Esophagus muscularis mucosa (tissue), 4 donors: ENCODE measurements around the gene AATF.

Source experiments
- EP300 ChIP-seq: sonication (generic); formaldehyde crosslinking; IDR thresholded peaks from one replicate; pipeline ENCODE4 v1.6.1; 2017; ENCODE audit warnings: antibody characterized with exemption
- POLR2A ChIP-seq: fragments of 450-650 bp; IDR thresholded peaks from one replicate; pipeline ENCODE4 v1.6.1; 2017; ENCODE audit warnings: antibody characterized with exemption, moderate library complexity, mild to moderate bottlenecking, low read depth
- POLR2AphosphoS5 ChIP-seq, 2 donors: sonication (generic); formaldehyde crosslinking; IDR thresholded peaks; one replicate each; pipeline ENCODE4 v1.6.1; 2017; ENCODE audit warnings: antibody characterized with exemption in 2 of 2
- TF ChIP-seq, protein P1 (sequence below), 3 experiments: fragments of 200-600 bp in 2 of 3; fragments of 450-650 bp in 1 of 3; sonication (generic) in 2 of 3; IDR thresholded peaks; one replicate each; pipeline ENCODE4 v1.5.1; 2017 to 2019; ENCODE audit warnings: antibody characterized with exemption in 3 of 3, mild to moderate bottlenecking in 2 of 3, moderate library complexity in 1 of 3

DNA sequence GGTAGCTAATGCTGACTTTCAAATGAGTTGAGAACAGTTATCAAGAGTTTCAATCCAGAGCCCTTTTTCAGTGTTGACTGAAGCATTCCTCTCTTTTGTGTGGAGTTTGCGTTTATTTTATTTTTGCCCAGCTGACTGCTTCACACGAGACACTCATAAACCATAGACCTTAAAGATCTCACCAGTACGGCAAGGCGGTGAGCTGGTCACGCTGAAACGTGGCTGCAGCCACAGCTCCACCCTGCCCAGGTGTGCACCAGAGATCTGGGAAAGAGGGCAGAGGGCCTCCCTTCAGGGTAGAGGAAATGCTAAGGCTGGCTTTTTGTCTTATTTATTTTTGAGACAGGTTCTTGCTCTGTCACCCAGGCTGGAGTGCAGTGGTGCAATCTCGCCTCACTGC, 112.2 kb downstream of the AATF start:
- TF ChIP-seq POLR2AphosphoS5 (IDR thresholded peaks at IDR 0.05) (no peak), EP300 (no peak), POLR2A (no peak)
- TF ChIP-seq, protein P1, sequence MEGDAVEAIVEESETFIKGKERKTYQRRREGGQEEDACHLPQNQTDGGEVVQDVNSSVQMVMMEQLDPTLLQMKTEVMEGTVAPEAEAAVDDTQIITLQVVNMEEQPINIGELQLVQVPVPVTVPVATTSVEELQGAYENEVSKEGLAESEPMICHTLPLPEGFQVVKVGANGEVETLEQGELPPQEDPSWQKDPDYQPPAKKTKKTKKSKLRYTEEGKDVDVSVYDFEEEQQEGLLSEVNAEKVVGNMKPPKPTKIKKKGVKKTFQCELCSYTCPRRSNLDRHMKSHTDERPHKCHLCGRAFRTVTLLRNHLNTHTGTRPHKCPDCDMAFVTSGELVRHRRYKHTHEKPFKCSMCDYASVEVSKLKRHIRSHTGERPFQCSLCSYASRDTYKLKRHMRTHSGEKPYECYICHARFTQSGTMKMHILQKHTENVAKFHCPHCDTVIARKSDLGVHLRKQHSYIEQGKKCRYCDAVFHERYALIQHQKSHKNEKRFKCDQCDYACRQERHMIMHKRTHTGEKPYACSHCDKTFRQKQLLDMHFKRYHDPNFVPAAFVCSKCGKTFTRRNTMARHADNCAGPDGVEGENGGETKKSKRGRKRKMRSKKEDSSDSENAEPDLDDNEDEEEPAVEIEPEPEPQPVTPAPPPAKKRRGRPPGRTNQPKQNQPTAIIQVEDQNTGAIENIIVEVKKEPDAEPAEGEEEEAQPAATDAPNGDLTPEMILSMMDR (IDR thresholded peaks at IDR 0.05) = no peak
